Stimulated activated CD4-positive, alpha-beta T cell treated with anti-CD3 and anti-CD28 coated beads, Interleukin-1b, Interleukin-23, amount 100 ng/mL, for 48 hours (primary cell): Measurements from ENCODE around the gene GALM.
"Not testable (repeated sequence)": the region's sequence is repeated elsewhere in the genome, so short reads cannot be mapped to it uniquely, and the experiment has no call there.

ENCODE experiments used
- DNase-seq: peaks from one replicate; pipeline ENCODE4 v3.0.0-alpha.2; 2020

The GALM gene

DNA sequence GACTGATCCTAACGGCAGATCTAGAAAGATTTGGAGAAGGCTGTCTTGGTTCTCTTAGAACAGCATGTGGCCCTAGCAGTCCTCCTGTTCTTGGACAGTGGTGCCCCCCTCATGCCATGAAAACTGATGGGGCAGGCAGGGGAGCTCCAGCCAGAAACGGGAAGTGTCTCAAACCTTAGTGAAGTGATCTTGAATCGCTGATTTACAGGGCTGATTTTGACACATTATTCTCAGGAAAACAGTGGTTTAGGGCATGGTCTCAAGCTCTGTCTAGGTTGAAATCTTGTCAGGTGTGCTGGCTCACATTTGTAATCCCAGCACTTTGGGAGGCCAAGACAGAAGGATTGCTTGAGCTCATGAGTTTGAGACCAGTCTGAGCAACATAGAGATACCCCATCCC, 47.4 kb downstream of the GALM start:
- DNase-seq: no peak

DNA sequence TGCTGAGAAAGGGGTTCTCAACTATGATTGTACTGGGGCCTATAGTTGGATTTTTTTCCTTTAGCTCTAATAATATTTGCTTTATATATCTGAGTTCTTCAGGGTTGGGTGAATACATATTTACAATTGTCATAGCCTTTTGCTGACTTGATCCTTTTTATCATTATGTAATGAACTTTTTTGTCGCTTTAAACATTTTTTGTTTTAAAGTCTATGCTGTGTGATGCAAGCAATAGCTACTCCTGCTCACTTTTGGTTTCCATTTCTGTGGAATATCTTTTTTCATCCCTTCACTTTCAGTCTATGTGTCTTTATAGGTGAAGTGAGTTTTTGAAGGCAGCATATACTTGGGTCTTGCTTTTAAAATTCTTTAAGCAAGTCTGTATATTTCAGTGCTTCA, 49.0 kb downstream of the GALM start:
- DNase-seq: not testable (repeated sequence)

DNA sequence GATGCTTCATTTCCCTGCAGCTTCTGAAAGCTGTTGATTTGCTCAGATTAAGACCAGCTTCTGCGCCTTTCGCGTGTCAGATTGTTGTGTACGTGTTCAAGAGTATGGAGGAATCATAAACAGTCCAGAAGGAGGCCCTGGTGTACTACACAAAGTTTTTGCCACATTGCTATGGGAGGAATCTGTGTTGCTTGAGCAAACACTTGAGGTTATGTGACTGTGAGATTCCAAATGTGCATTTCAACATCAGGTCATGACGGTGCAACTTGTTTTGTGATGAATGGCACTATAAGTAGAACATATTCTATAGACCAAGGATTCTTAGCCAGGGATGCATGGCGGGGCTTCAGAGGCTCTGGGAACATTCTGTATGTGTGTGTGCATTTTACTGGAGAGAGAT, 50.3 kb downstream of the GALM start:
- no peak for DNase-seq

DNA sequence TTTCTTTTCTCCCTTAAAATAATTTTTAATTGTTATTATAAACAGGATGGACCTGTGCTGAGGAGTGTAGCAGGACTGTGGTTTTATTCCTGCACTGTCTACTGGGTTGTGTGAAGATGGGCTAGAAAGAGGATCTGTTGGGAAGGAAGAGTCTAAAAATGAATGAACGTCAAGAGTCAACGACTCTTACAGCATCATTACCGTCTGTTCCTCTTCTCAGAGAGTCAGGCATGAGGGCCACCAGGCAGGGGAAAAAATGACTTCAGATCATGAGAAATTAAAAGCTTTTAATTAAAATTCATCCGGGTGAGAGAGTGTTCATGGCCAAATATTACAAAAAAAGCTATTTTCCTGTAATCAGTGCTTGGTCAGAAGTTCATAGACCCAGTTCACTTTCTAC, 52.7 kb downstream of the GALM start:
- DNase-seq: no peak

DNA sequence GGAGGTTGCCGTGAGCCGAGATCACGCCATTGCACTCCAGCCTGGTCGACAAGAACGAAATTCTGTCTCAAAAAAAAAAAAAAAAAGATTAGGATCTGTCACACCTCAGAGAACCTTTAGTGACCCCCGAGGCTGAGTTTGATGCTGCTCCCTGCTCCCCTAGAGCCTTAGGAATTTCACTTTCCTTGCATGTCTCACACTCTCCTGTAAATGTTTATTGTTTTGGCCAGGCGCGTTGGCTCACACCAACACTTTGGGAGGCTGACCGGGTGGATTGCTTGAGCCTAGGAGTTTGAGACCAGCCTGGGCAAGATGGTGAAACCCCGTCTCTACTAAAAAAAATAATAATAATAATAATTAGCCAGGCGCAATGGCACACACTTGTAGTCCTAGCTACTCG, 53.8 kb downstream of the GALM start:
- DNase-seq: no peak

DNA sequence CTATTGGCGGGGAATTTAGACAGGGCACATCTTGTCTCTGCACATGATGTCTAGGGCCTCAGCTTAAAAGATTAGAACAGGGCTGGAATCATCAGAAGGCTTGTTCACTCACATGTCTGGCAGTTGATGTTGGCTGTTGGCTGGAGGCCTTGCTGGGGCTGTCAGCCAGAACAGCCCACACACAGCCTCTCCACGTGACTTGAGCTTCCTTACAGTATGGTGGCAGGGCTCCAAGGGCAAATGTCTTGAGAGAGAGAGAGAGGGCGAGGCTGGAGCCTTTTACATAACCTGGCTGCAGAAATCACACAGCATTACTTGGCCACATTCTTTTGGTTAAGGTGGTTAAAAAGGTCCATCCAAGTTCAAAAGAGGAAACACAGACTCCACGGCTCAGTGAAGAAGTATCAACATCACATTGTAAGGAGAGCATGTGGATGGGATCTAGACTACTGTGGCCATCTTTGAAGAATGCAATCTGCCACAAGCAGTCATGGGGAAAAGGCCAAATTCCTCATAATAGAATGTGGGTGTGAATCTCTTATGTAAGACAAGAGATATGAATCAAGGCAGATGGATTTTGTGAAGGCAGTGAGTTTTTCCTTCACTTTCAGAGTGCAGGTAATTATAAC, 54.8 kb downstream of the GALM start:
- DNase-seq: no peak

DNA sequence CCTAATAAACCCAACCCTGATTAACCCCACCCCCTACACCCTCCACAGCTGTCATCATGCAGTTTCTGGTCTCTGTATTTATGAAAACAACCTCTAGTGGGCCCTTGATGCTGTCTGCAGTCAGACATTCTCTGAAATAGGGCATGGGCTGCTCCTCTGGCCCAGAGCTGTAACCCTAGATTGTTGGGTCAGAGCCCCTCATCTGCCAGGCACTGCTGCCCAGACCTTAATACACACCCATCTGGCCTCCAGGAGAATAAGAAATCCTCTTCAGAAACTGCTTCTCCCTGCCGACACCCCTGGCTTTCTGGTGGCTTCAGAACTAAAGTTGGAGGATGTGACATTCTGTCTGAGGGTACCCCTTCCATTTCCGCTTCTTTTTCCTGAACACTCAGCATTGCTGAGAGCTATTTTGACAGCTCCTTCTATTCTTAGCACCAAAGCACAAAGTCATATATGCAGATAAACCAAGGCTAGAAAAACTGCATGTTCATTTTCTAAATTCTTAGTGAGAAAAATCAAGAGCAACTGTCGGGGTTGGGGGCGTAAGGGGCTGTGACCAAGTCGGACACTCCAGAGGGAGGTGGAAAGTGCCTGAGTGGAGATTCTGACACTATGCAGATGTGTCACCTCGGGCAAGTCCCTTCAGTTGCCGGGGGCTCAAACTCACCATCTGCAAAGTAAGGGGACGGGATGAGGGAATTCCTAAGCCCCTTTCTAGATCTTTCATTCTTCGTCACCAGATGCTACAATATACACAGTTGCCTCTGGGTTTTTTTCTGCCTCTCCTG, 56.6 kb downstream of the GALM start:
- DNase-seq: peak; percentile 74

DNA sequence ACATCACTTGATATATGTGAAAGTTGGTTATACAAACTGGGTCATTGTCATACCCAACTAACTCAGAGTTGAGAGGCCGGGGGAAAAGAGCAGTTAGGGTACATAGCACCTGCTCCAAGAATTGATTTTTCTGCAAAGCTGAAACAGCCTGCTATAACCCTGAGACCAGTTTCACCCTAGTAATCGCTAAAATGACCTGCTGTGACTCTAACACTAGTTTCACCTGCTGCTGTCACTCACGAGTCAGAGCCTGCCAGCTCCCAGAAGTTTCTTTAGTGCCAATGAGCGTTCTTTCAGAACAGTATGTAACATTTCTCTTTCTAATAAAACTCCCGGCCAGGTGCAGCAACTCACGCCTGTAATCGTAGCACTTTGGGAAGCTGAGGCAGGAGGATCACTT, 57.3 kb downstream of the GALM start:
- peak; percentile 38 for DNase-seq

DNA sequence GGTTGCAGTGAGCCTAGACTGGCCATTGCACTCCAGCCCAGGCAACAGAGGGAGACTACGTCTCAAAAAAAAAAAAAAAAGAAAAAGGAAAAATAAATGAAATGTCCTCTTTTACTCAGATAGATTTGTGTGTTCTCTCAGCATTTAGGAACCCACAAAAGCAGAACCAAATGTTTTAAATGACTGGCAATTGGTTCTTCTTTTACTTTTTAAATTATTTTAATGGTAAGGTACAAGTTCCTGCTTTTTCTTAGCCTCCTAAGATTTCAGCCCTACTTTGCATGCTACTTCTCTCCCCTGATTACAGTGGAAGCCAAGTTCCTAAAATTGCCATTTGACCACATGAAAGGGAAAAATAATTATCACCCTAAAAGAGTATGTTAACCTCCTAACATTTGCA, 61.7 kb downstream of the GALM start:
- no peak for DNase-seq

DNA sequence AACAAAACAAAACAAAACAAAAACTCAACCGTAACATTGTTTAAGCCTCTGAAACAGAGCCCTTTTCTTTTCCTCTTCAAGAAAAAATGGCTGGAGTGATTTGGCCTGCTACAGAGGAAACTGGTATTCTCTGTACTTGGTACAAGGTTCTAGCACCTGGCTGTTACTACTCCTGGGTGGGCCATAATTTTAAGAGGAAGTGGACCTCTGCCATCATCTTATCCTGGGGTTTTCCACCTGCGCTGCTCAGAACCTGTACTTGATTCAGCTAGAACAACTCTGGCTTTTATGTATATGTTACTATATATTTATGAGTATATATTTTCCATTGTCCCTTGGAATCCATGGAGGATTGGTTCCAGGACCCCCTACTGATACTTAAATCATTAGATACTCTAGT, 62.8 kb downstream of the GALM start:
- no peak for DNase-seq

DNA sequence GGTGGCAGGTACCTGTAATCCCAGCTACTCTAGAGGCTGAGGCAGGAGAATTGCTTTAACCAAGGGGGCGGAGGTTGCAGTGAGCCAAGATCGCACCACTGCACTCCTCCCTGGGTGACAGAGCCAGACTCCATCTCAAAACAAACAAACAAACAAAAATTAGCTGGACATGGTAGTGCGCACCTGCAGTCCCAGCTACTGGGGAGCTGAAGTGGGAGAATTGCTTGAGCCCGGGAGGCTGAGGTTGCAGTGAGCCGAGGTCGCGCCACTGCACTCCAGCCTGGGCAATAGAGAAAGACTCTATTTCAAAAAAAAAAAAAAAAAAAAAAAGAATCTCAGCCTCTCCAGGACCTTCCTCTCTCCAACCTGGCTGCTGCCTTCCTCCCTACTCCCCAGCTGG, 65.2 kb downstream of the GALM start:
- DNase-seq: no peak

DNA sequence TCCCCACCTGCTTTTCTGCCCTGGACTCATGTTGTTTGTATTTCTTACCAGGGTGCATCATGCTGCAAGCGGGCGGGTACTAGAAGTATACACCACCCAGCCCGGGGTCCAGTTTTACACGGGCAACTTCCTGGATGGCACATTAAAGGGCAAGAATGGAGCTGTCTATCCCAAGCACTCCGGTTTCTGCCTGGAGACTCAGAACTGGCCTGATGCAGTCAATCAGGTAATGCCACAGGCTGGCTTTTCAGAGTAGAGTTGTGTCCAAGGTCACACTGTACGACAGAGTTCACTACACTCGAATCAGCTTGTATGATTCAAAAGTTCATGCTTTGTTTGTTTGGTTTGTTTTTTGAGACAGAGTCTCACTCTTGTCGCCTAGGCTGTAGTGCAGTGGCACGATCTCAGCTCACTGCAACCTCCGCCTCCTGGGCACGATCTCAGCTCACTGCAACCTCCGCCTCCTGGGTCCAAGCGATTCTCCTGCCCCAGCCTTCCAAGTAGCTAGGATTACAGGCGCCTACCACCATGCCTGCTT, 65.8 kb downstream of the GALM start:
- no peak for DNase-seq

DNA sequence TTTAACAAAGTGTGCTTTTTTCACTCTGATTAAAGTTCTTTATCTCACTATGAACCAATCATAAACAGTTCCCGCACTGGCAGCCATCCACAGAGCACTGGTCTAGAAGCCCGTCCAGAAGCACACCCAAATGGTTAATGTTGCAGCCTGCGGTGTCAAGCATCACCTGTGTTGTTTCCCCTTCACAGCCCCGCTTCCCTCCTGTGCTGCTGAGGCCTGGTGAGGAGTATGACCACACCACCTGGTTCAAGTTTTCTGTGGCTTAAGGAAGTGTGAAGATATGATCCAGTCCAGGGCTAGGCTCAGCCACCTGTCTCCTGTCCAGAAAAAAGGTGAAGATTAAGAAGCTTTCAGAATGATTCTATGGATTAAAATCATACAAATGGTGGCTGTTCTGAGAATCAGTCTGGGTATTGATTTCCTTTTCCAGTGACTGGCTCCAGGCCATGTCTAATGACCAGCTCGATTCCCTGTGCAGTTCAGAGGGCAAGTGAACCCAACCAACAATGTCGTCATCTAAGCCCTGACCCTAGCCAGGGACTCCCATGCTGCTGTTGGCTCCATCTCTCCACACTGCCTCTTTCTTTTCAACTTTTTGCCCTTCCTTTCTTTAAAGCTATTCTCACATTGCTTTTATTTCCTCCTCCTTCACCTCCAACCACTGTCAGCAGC, 67.5 kb downstream of the GALM start:
- no peak for DNase-seq

DNA sequence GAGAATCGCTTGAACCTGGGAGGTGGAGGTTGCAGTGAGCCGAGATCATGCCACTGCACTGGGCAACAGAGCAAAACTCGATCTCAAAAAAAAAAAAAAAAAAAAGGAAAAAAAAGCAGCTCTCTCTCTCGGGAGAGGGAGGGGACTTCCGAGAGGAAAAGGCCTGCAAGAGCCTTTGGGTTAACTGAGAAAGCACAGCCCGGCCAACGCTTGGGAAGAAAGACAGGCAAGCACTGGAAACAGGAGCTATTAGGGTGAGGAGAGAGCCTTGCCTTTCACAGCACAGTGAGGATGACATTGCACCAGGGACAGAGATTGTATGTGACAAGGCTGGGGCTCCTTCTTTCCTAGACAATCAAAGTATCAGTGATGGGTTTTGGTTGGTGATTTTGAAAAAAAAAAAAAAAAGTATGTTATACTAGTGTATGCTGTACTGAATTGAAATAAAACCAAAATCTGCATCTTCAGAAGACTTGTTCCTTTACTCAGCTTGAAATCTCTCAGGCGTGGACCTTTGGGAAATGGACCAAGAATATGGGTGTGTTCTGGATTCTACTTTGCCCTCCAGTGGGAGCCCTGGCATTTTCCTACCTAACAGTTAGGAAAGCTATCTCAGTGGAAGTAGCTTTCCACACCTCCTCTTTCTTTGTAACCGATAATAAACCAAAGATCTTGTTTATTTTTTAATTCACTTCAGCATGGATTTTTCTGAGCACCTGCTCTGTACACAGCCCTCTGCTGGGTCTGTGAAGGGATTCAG, 68.6 kb downstream of the GALM start:
- DNase-seq: no peak

DNA sequence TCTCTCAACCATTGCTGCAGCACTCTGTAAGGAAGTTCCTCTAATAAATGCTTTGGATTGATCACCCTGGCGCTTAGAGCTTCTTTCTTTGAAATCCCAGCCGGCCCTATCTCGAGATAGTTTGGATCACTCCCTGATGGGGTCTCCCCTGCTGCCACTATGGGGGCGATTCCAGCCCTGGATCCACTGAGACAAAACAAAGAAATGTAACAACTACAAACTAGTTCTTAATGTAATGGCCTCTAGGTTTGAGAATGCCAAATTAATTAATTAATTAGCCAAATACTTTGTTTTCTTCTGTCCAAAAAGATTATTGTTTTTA, 70.0 kb downstream of the GALM start:
- DNase-seq: no peak

DNA sequence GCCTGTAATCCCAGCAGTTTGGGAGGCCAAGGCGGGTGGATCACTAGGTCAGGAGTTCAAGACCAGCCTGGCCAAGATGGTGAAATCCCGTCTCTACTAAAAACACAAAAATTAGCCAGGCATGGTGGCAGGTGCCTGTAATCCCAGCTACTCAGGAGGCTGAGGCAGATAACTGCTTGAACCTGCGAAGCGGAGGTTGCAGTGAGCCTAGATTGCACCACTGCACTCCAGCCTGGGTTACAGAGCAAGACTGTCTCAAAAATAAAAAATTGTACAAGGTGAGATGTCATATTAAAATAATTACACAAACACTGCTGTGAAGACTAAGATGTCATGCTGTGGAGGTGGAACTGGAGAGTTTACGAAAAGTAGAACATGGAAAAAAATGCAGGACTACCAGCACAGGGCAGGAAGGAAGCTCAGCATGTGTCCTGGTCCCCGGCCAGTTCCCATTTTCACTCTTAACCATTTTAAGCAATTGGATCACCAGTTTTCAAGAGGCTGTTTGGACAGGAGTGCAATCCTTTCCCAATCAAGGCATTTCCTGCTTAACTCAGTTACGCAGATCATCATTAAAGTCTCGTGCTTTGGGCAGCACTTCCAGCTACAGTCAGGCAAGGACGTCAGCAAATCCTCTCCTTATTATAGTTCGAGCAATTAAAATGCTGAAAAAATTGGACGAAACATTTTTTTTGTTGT, 71.2 kb downstream of the GALM start:
- DNase-seq: not testable (repeated sequence)

DNA sequence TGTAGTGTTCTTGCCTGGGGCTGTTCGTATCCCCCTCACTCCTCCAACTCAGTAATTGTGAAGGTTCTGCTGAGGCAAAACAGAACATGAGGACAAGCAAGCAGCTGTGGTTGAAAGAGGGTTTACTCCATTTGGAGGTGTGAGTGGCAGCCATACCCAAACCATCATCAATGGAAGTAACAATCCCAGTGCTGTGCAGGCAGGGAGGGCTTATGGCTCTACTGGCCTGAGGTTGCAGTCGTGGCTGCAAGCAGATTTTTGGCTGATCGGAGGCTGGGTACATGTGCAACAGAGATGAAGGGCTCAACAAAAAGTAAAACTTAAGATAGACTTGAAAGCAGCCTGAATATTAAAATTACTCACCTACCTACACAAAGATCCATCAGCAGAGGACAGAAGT, 72.0 kb downstream of the GALM start:
- DNase-seq: no peak

DNA sequence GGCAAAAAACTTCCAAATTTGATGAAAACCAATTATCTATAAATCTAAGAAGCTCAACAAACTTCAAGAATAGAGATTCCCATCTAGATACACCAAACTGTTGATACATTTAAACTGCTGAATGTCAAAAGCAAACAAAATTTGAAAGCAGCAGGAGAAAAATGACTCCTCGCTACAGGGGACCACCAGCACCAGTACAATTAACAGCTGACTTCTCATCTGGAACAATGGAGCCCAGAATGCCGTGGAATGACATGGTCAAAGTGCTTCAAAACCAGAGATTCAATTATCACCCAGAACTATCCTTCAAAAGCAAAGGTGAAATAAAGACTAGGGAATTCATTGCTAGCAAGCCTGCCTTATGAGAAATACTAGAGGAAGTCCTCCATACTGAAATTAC, 73.6 kb downstream of the GALM start:
- DNase-seq: no peak

DNA sequence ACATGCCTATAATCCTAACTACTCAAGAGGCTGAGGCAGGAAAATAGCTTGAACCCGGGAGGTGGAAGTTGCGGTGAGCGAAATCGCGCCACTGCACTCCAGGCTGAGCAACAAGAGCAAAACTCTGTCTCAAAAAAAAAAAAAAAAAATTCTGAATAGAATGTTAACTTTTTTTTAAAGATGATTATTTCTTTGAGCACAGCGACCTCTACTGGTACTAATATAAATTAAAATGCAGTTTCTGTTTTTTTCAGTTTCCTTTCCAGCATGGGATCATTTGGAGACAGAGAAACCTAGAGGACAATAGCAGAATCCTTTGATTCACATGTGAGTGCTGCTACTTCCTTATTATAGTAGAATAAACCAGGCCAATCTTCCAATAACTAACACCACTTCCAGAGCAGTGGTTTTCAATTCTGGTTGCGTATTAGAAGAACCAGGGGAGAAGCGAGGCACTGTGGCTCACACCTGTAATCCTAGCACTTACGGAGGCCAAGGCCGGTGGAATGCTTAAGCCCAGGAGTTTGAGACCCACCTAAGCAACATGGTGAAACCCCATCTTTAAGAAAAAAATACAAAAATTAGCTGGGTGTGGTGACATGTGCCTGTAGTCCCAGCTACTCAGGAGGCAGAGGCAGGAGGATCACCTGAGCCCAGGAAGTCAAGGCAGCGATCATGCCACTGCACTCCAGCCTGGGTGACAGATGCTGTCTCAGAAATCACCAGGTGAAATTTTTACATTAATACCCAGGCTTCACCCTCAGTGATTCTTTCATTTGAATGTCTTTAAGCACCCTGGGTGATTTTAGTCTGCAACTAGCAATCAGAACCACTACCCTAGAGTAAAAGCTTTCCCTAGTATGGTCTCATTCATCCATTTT, 75.2 kb downstream of the GALM start:
- no peak for DNase-seq

DNA sequence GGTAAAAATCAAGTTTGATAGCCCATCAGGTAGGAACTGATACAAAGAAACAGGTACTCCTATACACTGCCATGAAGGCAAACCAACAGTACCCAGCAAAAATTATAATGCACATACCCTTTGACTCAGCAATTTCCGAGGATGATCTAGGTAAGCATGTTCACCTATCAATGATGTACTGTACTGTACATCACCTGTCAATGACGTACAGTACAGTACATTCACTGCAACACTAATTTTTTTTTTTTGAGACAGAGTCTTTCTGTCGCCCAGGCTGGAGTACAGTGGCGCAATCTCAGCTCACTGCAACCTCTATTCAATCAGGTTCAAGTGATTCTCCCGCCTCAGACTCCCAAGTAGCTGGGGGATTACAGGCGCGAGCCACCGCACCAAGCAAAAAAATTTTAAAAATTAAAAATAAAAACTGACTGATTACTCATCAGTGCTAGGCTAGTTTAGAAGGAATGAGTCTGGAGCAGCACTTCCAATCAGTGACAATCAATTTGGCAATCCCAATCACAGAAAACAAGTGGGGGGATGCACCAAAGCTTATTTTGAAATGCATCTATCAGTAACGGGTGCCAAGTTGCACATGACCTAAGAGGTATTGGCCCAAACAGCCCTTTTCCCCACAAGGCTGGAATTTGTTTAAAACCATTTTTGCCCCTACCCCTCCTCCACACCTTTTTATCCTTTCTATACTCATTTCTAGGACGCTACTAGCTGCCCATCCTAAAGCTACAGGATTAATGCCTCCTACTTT, 77.1 kb downstream of the GALM start:
- DNase-seq: no peak
